ENCODE data around the gene PPP1R14B. TPM values are rescaled to one million over a fixed set of nuclear protein-coding genes. Genes with fewer than 3 reads are reported as not detected.
A peak's percentile ranks its signal among the peaks of the same experiment; 100 is the strongest.

PPP1R14B gene
- total RNA-seq, 3 donors from 2014 or later = 63.0 to 101 (median 64.7) TPM

- no peaks in the 10 kb centered on the region for H3K9me3 ChIP-seq
- no peak for TF ChIP-seq CTCF (IDR thresholded peaks at IDR 0.05)
- TF ChIP-seq POLR2A (IDR thresholded peaks at IDR 0.05) = no peak
- no peak for TF ChIP-seq POLR2AphosphoS5 (IDR thresholded peaks at IDR 0.05)
- no peaks in the 10 kb centered on the region for H3K36me3 ChIP-seq
- peaks cover 8 to 26% of the 10 kb centered on the region in 2 donors for H3K27me3 ChIP-seq
- H3K4me3 ChIP-seq = no peak overlapping the region
- H3K4me1 ChIP-seq = peaks cover 16 to 19% of the 10 kb centered on the region in 2 donors
- no peak overlapping the region for H3K27ac ChIP-seq
- no peak for DNase-seq (ENCODE audit: low spot score in 2 of 2)
- intact Hi-C loops (cut with DNase I; ENCODE audit: low total_unique reads) = no loop called here
Measured at GRCh38 chr11:64289002-64289564, 42.3 kb upstream of the PPP1R14B start.

GRCh38 chr11:64288353-64288750, 41.6 kb upstream of the PPP1R14B start:
- H3K27me3 ChIP-seq = peaks cover 8 to 26% of the 10 kb centered on the region in 2 donors
- H3K36me3 ChIP-seq = no peaks in the 10 kb centered on the region
- no peak overlapping the region for H3K4me3 ChIP-seq
- no peak overlapping the region for H3K27ac ChIP-seq
- peaks cover 17 to 27% of the 10 kb centered on the region in 2 donors for H3K4me1 ChIP-seq
- TF ChIP-seq CTCF (IDR thresholded peaks at IDR 0.05) (no peak), POLR2A (IDR thresholded peaks at IDR 0.05) (no peak), POLR2AphosphoS5 (IDR thresholded peaks at IDR 0.05) (no peak)
- intact Hi-C loops (cut with DNase I; ENCODE audit: low total_unique reads) = no loop called here
- no peaks in the 10 kb centered on the region for H3K9me3 ChIP-seq
- no peak for DNase-seq (ENCODE audit: low spot score in 2 of 2)

GRCh38 chr11:64287676-64288352, 41.1 kb upstream of the PPP1R14B start:
- TF ChIP-seq POLR2A (IDR thresholded peaks at IDR 0.05) (no peak), CTCF (IDR thresholded peaks at IDR 0.05) (no peak), POLR2AphosphoS5 (IDR thresholded peaks at IDR 0.05) (no peak)
- intact Hi-C loops (cut with DNase I; ENCODE audit: low total_unique reads) = no loop called here
- Histone ChIP-seq H3K9me3 (no peaks in the 10 kb centered on the region), H3K27ac (no peak overlapping the region), H3K36me3 (no peaks in the 10 kb centered on the region), H3K4me1 (peaks cover 17 to 31% of the 10 kb centered on the region in 2 donors), H3K27me3 (peaks cover 8 to 21% of the 10 kb centered on the region in 2 donors), H3K4me3 (no peak overlapping the region)
- DNase-seq (ENCODE audit: low spot score in 2 of 2) = no peak

GRCh38 chr11:64286801-64287159, 40.0 kb upstream of the PPP1R14B start:
- H3K27me3 ChIP-seq = peaks cover 6 to 10% of the 10 kb centered on the region in 2 donors
- H3K9me3 ChIP-seq = no peaks in the 10 kb centered on the region
- no peaks in the 10 kb centered on the region for H3K36me3 ChIP-seq
- no peak overlapping the region for H3K4me3 ChIP-seq
- intact Hi-C loops (cut with DNase I; ENCODE audit: low total_unique reads) = no loop called here
- H3K4me1 ChIP-seq = peaks cover 9 to 27% of the 10 kb centered on the region in 2 donors
- H3K27ac ChIP-seq = peak overlapping the region in 1 of 2 donors; percentile 98
- TF ChIP-seq POLR2A (IDR thresholded peaks at IDR 0.05) = no peak
- no peak for TF ChIP-seq POLR2AphosphoS5 (IDR thresholded peaks at IDR 0.05)
- no peak for TF ChIP-seq CTCF (IDR thresholded peaks at IDR 0.05)
- DNase-seq (ENCODE audit: low spot score in 2 of 2) = no peak
